T1000 (cell line): ENCODE data around the gene IQCE.
"Not testable (repeated sequence)": the region's sequence is repeated elsewhere in the genome, so short reads cannot be mapped to it uniquely, and the experiment has no call there.

ENCODE experiments used
- DNase-seq: peaks from one replicate; lab custom pipeline; 2025; ENCODE audit warnings: mixed read lengths; lab: John Stamatoyannopoulos, UW

Gene IQCE

DNA sequence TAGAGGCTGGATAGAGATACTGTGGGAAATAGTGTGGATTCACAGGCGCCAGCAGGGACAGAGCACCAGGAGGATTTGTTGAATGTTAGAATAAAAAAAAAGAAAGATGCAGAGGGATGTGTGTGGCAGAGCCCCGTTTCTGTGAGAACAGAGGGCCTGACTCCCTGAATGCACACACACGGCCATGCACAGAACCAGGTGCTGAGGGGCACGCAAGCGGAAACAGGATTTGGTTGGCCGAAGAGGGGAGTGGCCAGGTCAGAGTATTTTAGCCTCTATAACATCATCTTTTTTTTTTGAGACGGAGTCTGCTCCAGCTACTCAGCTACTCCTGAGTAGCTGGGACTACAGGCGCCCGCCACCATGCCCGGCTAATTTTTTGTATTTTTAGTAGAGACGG, 21.9 kb downstream of the IQCE start:
- no peak for DNase-seq

DNA sequence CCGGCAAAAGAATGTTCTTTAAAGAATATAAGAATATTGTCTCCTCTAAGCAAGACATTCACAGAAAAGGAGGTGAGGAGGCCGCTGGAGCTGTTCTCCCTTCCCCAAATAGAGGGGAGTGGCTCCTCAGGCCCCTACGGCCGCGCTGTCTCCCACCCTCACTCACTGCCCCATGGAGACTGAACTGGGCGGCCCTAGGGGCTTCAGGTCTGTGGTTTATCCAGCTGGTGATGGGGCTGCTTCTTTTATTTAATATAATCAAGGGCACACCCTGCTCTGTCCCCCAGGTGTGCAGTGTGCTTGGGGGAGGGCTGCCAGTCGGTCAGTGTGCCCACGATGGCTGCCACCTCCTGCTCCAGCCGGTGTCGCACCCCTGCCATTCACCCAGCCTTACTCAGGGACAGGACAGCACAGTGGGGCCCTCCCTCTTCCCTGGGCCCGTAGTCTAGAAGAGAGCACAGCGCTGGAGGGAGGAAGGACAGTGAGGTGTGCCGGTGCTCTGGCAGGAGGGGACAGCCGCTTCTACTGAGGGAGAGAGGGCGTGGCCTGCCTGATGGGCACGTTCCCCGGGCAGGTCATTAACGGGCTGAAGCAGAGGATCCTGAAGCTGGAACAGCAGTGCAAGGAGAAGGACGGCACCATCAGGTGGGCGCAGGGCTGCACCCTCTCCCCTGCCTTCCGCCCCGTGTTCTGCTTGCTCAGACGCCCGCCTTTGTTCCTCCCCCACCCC, 23.4 kb downstream of the IQCE start:
- no peak for DNase-seq

DNA sequence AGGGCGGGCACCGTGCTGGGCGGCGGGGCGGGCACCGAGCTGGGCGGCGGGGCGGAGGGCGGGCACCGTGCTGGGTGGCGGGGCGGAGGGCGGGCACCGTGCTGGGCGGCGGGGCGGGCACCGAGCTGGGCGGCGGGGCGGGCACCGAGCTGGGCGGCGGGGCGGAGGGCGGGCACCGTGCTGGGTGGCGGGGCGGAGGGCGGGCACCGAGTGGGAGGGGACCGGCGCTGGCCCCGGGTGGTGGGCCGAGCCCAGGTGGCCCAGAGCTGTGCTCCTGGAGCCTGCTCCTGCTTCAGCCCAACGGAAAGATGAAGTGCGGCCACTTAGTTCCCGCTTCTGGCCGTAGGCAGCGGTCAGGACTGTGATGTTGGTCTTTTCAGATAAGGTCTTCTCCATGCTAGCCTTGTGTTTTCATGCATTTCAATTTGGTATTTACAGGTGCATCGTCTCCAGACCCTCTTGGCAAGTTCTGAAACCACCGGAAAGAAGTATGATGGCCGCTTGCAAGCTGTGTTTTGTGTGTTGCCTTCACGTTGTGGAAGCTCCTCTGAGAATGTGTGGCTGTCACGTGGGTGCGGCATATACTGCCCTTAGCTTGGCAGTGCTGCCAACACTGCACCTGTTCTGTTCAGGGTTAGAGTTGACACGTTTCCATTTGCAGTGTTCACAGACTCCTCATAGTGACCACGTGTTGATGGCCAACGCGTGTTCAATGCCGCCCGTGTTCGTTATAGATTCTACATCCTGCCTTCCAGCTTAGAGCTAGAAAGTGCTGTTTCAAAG, 25.2 kb downstream of the IQCE start:
- DNase-seq: no peak

DNA sequence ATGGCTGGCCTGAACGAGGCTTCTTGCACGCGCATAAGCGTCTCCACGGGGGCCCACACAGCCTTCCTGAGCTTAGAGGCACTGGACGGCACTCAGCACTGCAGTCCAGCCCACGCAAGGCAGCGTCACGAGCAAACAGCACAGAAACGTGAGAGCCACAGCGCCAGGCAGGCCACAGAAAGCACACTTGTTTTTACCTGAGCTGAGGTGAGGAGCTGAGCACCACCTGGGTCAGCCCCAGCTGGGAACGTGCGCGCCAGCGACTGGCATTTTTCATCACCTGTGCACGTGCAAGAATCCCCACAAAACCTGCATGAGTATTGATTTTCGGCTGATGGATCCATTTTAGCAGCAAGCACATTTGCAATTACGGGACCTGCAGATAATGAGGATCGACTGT, 26.7 kb downstream of the IQCE start:
- no peak for DNase-seq

- DNase-seq: no peak
These were observed 27.7 kb downstream of the IQCE start for GRCh38 chr7:2586326-2587020.

DNA sequence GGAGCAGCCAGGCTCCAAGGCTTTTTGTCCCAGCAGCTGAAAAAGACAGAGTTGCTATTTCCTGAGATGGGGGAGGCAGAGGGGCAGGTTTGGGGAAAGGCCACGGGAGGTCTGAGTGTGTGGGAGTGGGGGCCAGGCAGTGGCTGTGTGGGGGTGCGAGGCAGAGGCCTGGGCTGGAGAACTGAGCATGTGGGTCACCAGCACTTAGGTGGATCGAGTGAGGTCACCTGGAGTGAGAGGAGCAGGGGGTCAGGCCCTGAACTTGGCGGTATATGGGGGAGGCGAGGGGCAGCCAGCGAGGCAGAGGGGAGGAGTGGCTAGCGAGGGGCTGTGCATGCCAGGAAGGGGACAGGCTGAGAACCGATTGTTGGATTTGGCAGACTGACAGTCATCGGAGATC, 28.4 kb downstream of the IQCE start:
- DNase-seq: no peak

DNA sequence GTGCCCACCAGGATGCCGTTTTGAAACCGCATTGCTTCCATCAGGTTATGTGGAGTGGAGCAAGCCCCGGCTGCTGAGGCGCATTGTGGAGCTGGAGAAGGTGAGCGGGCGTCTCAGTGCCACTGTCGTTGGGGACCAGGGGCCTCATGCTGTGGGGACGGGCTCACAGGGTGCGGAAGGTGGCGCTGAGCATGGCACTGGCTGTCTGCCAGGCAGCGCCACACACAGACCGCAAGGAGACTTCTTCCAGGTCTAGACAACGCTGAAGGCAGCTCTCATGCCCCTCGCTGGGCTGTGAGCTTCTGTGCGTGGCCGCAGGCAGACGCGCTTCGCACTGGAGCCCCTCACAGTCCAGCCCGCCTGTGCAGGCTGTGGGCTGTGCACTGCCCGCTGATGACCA, 29.0 kb downstream of the IQCE start:
- DNase-seq: no peak

DNA sequence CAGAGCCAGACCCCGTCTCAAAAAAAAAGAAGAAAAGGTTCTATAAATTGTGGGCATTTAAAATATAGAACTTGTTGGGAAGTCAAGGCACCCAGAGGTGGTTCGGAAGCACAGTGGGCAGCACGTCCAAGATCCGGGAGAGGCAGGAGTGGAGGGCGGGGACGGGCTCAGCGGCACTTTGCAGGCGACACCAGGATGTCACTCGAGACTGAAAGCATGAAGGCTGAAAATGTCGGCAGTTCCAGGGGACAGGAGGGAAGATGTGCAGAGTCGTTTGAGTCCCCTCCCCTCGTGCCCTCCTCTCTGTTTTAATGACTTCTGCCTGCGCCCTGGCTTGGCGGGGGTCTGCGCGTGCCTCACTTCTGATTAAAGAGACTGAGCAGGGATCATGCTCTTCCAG, 30.6 kb downstream of the IQCE start:
- DNase-seq: no peak

GRCh38 chr7:2589941-2590340, 31.2 kb downstream of the IQCE start:
- not testable (repeated sequence) for DNase-seq

DNA sequence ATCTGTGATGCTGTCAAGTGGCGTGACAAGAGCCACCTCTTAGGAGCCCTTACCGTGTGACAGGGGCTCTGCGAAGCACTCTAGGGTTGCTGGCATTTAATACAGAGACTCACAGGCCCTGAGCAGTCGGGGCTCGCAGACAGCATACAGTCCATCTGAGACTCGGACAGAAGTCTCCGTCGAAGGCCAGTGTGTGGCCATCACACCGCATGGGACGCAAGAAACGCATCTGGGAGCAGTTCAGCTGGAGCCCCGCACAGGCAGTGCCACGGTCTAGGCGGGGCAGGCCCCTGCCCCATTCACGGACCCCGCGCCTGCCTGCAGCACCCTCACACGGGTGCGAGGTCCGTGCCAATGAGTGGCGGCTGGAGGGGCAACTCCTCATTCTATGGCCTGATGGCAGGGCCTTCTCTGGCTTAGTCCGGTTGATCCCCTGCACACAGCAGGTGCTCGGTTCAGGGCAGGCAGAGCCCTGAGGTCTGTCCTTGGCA, 33.6 kb downstream of the IQCE start:
- no peak for DNase-seq

DNA sequence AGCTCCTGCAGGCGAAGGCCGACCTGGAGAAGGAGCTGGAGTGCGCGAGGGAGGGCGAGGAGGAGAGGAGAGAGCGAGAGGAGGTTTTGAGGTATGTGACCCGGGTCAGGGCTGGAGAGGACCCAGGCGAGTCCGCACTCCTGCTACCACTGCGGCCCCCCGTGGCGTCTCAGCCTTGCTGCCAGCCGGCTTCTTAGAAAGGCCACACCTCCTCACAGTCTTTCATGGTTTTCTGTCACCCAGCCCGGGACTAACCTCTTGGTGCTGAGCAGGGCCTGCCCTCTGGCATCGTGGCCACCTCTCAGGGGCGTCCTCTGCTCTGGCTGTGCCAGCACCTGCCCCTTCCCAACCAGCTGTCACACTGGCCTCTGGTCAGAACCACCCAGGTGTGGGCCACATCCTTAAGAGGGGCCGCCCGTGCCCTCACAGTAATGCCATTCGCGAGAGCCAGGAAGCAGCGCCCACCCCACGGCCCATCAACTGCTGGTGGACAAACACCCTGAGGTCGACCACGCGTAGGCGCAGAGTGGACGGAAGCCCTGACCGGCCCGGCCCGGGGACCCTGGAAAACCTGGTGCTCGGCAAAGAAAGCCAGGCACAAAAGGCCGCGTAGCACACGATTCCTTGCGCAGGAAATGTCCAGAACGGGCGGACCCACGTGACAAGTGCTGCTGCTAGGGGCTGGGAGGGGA, 34.4 kb downstream of the IQCE start:
- DNase-seq: no peak

GRCh38 chr7:2594599-2594998, 35.8 kb downstream of the IQCE start:
- no peak for DNase-seq

DNA sequence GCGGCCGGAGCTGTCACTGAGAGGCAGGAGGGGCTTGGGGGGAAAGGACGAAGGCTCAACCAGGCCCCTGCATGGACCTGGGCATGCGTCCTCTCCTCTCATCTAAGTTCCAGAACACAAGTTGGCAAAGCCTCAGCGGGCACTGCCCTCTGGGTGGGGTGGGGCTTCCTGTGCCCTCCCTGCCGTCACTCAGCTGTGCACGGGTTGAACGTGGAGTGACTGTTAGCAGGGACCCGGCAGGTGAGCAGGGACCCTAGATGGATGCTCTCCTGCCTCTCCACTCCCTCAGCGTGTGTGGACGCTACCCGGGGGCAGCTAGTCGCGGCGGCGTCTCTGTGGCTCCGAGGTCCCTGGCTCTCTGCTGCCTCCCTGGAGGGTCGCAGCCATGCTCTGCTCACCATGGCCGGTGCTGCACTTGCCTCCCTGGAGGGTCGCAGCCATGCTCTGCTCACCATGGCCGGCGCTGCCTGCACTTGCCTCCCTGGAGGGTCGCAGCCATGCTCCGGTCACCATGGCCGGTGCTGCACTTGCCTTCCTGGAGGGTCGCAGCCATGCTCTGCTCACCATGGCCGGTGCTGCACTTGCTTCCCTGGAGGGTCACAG, 36.6 kb downstream of the IQCE start:
- DNase-seq: no peak

- DNase-seq: no peak
These were observed 37.9 kb downstream of the IQCE start for GRCh38 chr7:2596464-2597272.

DNA sequence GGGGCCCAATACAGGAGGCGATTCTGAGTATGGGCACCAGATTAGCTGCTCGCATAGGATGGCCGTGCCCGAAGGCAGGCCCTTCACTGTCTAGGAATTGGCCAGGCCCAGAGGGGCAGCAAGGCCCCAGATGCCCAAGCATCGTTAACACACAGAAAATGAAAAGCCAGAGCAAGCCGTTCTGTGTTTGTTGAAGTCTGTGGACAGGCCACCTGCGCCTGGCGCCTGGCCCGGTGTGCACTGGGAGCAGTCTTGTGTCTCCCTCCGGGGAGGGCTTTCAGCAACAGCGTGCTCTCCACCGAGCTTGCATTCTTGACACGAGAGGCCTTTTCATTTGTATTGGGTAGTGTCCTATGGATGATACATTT, 38.5 kb downstream of the IQCE start:
- DNase-seq: no peak

GRCh38 chr7:2598154-2598823, 39.5 kb downstream of the IQCE start:
- DNase-seq: no peak

DNA sequence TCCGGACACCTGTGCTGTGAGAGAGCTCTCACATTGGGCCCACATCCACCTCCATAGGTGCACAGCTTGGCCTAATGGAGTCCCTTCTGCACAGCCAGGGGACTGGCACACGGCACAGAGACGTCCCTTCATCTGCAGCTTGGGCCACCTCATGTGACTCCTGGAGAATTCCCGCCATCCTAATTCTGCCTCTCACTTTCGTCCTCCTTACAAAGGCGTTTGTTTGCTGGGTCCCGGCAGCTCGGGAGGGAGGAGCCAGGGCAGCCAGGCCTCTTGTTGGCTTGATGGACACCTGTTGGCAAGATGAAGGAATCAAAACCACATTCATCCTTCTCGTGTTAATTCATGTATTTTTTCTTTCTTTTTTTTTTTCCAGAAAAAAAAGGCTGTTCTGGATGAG, 42.3 kb downstream of the IQCE start:
- no peak for DNase-seq

- DNase-seq: no peak
These were observed 43.1 kb downstream of the IQCE start for GRCh38 chr7:2601907-2602306.

DNA sequence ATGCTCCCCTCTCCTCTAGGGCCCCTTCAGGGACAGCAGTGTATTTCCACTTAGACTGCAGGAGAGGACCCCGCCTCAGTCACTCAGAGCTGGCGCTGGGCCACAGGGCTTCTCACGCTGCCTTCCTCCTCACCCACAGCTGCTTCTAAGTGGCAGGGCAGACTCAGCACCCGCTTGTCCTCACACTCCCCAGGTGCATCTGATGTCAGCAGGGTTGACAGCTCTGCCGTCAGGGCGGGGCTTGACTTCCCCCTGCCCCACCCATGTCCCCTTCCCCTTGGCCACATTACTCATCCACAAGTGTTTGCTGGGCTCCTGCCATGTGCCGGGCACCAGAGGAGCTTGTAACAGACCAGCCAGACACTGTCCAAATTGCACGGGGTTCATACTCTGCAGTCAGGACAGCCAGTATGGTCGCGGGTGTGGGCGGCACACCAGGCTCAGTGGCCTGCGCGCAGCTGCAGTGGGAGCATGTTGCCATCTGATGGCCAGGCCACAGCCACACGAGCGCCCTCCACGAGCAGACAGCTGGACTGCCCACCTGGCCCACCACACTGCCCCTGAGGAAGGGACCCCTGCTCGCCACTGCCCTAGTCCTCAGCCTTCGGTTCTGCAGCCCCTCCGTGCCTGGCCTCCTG, 43.7 kb downstream of the IQCE start:
- no peak for DNase-seq
